ENCODE results near the gene GRIK3.

Gene GRIK3

GRCh38 chr1:37010011-37010410 lies 24.3 kb downstream of the GRIK3 start:
- DNase-seq, result no peak

- no peak for DNase-seq
Measured at GRCh38 chr1:37009521-37009920, 24.8 kb downstream of the GRIK3 start.

GRCh38 chr1:37006132-37006868 lies 28.0 kb downstream of the GRIK3 start:
- no peak for DNase-seq

GRCh38 chr1:37002898-37003297 lies 31.4 kb downstream of the GRIK3 start:
- DNase-seq, result no peak

GRCh38 chr1:37001703-37002102 lies 32.6 kb downstream of the GRIK3 start:
- DNase-seq, result no peak

- DNase-seq, result no peak
Measured at GRCh38 chr1:36996106-36996505, 38.2 kb downstream of the GRIK3 start.

- no peak for DNase-seq
Measured at GRCh38 chr1:36994868-36995267, 39.4 kb downstream of the GRIK3 start.

- no peak for DNase-seq
Measured at GRCh38 chr1:36994294-36994693, 40.0 kb downstream of the GRIK3 start.

GRCh38 chr1:36992139-36992943 lies 42.0 kb downstream of the GRIK3 start:
- DNase-seq, result no peak

GRCh38 chr1:36991551-36991950 lies 42.8 kb downstream of the GRIK3 start:
- no peak for DNase-seq

- no peak for DNase-seq
Measured at GRCh38 chr1:36990928-36991327, 43.4 kb downstream of the GRIK3 start.

GRCh38 chr1:36989241-36989640 lies 45.1 kb downstream of the GRIK3 start:
- no peak for DNase-seq

- peak; percentile 99 for DNase-seq
Measured at GRCh38 chr1:36988741-36989193, 45.5 kb downstream of the GRIK3 start.

- DNase-seq, result no peak
Measured at GRCh38 chr1:36988321-36988720, 46.0 kb downstream of the GRIK3 start.

GRCh38 chr1:36987276-36987675 lies 47.0 kb downstream of the GRIK3 start:
- DNase-seq, result no peak

- no peak for DNase-seq
Measured at GRCh38 chr1:36986241-36986985, 47.9 kb downstream of the GRIK3 start.

- no peak for DNase-seq
Measured at GRCh38 chr1:36984675-36985074, 49.6 kb downstream of the GRIK3 start.

- DNase-seq, result no peak
Measured at GRCh38 chr1:36984026-36984425, 50.3 kb downstream of the GRIK3 start.

- no peak for DNase-seq
Measured at GRCh38 chr1:36982709-36983108, 51.6 kb downstream of the GRIK3 start.

GRCh38 chr1:36981771-36982622 lies 52.3 kb downstream of the GRIK3 start:
- DNase-seq, result peak; percentile 100

- DNase-seq, result no peak
Measured at GRCh38 chr1:36981126-36981525, 53.2 kb downstream of the GRIK3 start.

GRCh38 chr1:36977731-36978406 lies 56.4 kb downstream of the GRIK3 start:
- DNase-seq, result no peak
